K562 (cell line): ENCODE results near the gene KCNA1. TPM values are rescaled to one million over a fixed set of nuclear protein-coding genes. Genes with fewer than 3 reads are reported as not detected.

Experiments
- ATAC-seq: fragments of 200-7000 bp; cut with Tn5 transposase; 3 replicates; pipeline ENCODE4 v1.9.1; 2020; ENCODE audit warnings: moderate library complexity
- BruUV-seq: library from RNA; stranded (reverse); fragments of 400-500 nt; replicated peaks from 2 replicates; lab custom pipeline; 2021; lab: Mats Ljungman, UMichigan
- CTCF ChIA-PET: fragments of 300-600 bp; formaldehyde crosslinking; extraction: SDS; loops from one replicate; lab custom pipeline; 2021; ENCODE audit warnings: low intra/inter-chr PET ratio; lab: Yijun Ruan, JAX
- POLR2A ChIA-PET: fragments of 300-600, 350-650 bp; sonication (Branson Sonifier 250); formaldehyde crosslinking; extraction: SDS; loops from one replicate; lab custom pipeline; 2021; ENCODE audit warnings: antibody characterized with exemption, inconsistent platforms; lab: Yijun Ruan, JAX
- DNase-seq, 4 experiments: peaks; one replicate each; pipeline versions ENCODE4 v3.0.0 to v3.0.0-alpha.2; 2011 to 2018; ENCODE audit warnings: low spot score in 3 of 4, mixed read lengths in 3 of 4; ENCODE audit errors: extremely low read depth in 1 of 4
- FAIRE-seq: peaks from 2 replicates; lab custom pipeline; 2011; peaks lifted over from hg19 to GRCh38; lab: Jason Lieb, UNC
- H2AFZ ChIP-seq: 2 replicates; pipeline ENCODE4 v1.6.0; 2011; ENCODE audit warnings: low read depth, low read length, control low read depth, inconsistent platforms
- H3K27ac ChIP-seq: fragments of 200-600 bp; 3 replicates; pipeline ENCODE4 v1.8.0; 2011; ENCODE audit warnings: low read depth, mild to moderate bottlenecking, control low read depth, inconsistent platforms, low read length, moderate library complexity, mixed read lengths; ENCODE audit errors: extremely low read depth
- H3K27me3 ChIP-seq, 2 experiments: fragments of 300-600 bp in 1 of 2; 2 replicates in 1 of 2; 3 replicates in 1 of 2; pipeline versions ENCODE4 v1.6.0 to v1.8.0; 2011; ENCODE audit warnings: inconsistent platforms in 2 of 2, low read length in 2 of 2, mild to moderate bottlenecking in 1 of 2, mixed read lengths in 1 of 2, moderate library complexity in 1 of 2; ENCODE audit not compliant: control insufficient read depth in 2 of 2, insufficient read depth in 2 of 2
- H3K36me3 ChIP-seq: fragments of 300-600 bp; 3 replicates; pipeline ENCODE4 v1.8.0; 2011; ENCODE audit warnings: mild to moderate bottlenecking, low read length, inconsistent platforms; ENCODE audit not compliant: control insufficient read depth, insufficient read depth
- H3K4me1 ChIP-seq, 2 experiments: fragments of 200-600 bp in 1 of 2; replicated peaks in 1 of 2; 2 replicates in 1 of 2; 3 replicates in 1 of 2; pipeline versions ENCODE4 v1.5.1 to v1.8.0; 2011; ENCODE audit warnings: inconsistent platforms in 2 of 2, low read length in 2 of 2, mild to moderate bottlenecking in 1 of 2, mixed read lengths in 1 of 2, moderate library complexity in 1 of 2; ENCODE audit not compliant: control insufficient read depth in 2 of 2, insufficient read depth in 2 of 2
- H3K4me2 ChIP-seq: 2 replicates; pipeline ENCODE4 v1.6.1; 2011; ENCODE audit warnings: low read length, control low read depth, inconsistent platforms, mixed read lengths; ENCODE audit not compliant: insufficient read depth
- H3K4me3 ChIP-seq: fragments of 200-600 bp; sonication (generic), shearing (Covaris generic); 2 replicates; pipeline ENCODE4 v1.5.1; 2016; ENCODE audit warnings: control low read depth, inconsistent platforms
- H3K79me2 ChIP-seq: fragments of 200-600 bp; 3 replicates; pipeline ENCODE4 v1.8.0; 2011; ENCODE audit warnings: low read length, inconsistent platforms; ENCODE audit not compliant: control insufficient read depth, insufficient read depth
- H3K9ac ChIP-seq, 2 experiments: 2 replicates each; pipeline versions ENCODE4 v1.6.0 to v1.6.1; 2011; ENCODE audit warnings: low read depth in 2 of 2, low read length in 2 of 2, control low read depth in 1 of 2, inconsistent platforms in 1 of 2, mild to moderate bottlenecking in 1 of 2, mixed read lengths in 1 of 2; ENCODE audit not compliant: insufficient read depth in 1 of 2
- H3K9me1 ChIP-seq: one replicate; pipeline ENCODE4 v1.6.0; 2011; ENCODE audit warnings: inconsistent platforms, mild to moderate bottlenecking, low read length, moderate library complexity; ENCODE audit not compliant: control insufficient read depth, insufficient read depth
- H3K9me3 ChIP-seq: replicated peaks from 2 replicates; pipeline ENCODE4 v1.5.1; 2011; ENCODE audit warnings: low read depth, low read length, inconsistent platforms; ENCODE audit not compliant: control insufficient read depth, insufficient read depth
- H4K20me1 ChIP-seq: replicated peaks from 2 replicates; pipeline ENCODE4 v1.6.1; 2011; ENCODE audit warnings: low read length, inconsistent platforms, mixed read lengths; ENCODE audit not compliant: control insufficient read depth, insufficient read depth
- ARID1B ChIP-seq: fragments of 450-650 bp; IDR thresholded peaks from 2 replicates; pipeline ENCODE4 v1.6.1; 2016; ENCODE audit warnings: antibody characterized with exemption, mild to moderate bottlenecking, inconsistent platforms
- BCOR ChIP-seq: fragments of 450-650 bp; IDR thresholded peaks from 2 replicates; pipeline ENCODE4 v1.6.1; 2016
- NBN ChIP-seq: fragments of 450-650 bp; IDR thresholded peaks from 2 replicates; pipeline ENCODE4 v1.6.1; 2016; ENCODE audit warnings: low read depth, mild to moderate bottlenecking
- RERE ChIP-seq: sonication (generic); formaldehyde crosslinking; IDR thresholded peaks from 2 replicates; pipeline ENCODE4 v1.8.0; 2023; ENCODE audit warnings: missing genetic modification reagents, mild to moderate bottlenecking, borderline replicate concordance
- TAF1 ChIP-seq: IDR thresholded peaks from 2 replicates; pipeline ENCODE4 v1.6.1; 2011; ENCODE audit warnings: mild to moderate bottlenecking, low read length, moderate library complexity; ENCODE audit not compliant: insufficient read depth, control insufficient read depth, severe bottlenecking; ENCODE audit errors: extremely low read depth
- TCFL5 ChIP-seq: fragments of 250-450 bp; sonication (Bioruptor Pico); conservative IDR thresholded peaks from 2 replicates; pipeline ENCODE4 v1.6.1; 2021; ENCODE audit warnings: mild to moderate bottlenecking, moderate library complexity, matching md5 sums
- TEAD4 ChIP-seq, 2 experiments: sonication (generic) in 1 of 2; formaldehyde crosslinking in 1 of 2; IDR thresholded peaks; 2 replicates each; pipeline versions ENCODE4 v1.6.1 to v1.8.0; 2012 to 2022; ENCODE audit warnings: borderline replicate concordance in 1 of 2, inconsistent platforms in 1 of 2, low read length in 1 of 2, mild to moderate bottlenecking in 1 of 2, missing genetic modification reagents in 1 of 2
- ZBTB17 ChIP-seq: fragments of 450-650 bp; formaldehyde crosslinking; IDR thresholded peaks from 2 replicates; pipeline ENCODE4 v1.4.0; 2020; ENCODE audit warnings: mild to moderate bottlenecking
- ZBTB49 ChIP-seq: sonication (generic); formaldehyde crosslinking; IDR thresholded peaks from 2 replicates; pipeline ENCODE4 v1.8.0; 2022; ENCODE audit warnings: missing genetic modification reagents, mild to moderate bottlenecking, borderline replicate concordance
- ZNF224 ChIP-seq: sonication (generic); formaldehyde crosslinking; IDR thresholded peaks from 2 replicates; pipeline ENCODE4 v1.8.0; 2022; ENCODE audit warnings: mild to moderate bottlenecking, missing genetic modification reagents
- ZNF311 ChIP-seq: fragments of 250-450 bp; sonication (Bioruptor Pico); IDR thresholded peaks from 2 replicates; pipeline ENCODE4 v1.4.0; 2020; ENCODE audit warnings: mild to moderate bottlenecking, moderate library complexity
- ZSCAN32 ChIP-seq: fragments of 450-650 bp; formaldehyde crosslinking; IDR thresholded peaks from 2 replicates; pipeline ENCODE4 v1.4.0; 2020; ENCODE audit warnings: mild to moderate bottlenecking, moderate library complexity
- WGBS: fragments of 100-300 bp; shearing (Covaris generic); methylation state at CpG from one replicate; pipeline ENCODE4 v1.1.6; 2016; ENCODE audit warnings: low coverage, mixed read lengths; ENCODE audit not compliant: insufficient coverage; ENCODE audit errors: missing lambda C conversion rate; 5-methylcytosine and 5-hydroxymethylcytosine counted together
- in situ Hi-C: fragments of 300-500 bp; cut with MboI; formaldehyde crosslinking; loops from 4 replicates; pipeline ENCODE4 v1.15.0; 2018; ENCODE audit warnings: inconsistent platforms, mixed read lengths
- intact Hi-C: fragments of 100-400 bp; cut with micrococcal nuclease; formaldehyde crosslinking; loops from 2 replicates; pipeline ENCODE4 v1.14.2; 2022
- polyA plus RNA-seq, 8 experiments: library from polyadenylated mRNA; depleted of rRNA in 4 of 8; stranded (reverse) in 5 of 8; unstranded in 3 of 8; fragments of >200 nt; fragmentation: Nextera tagmentation in 2 of 8; fragmentation: Illumina TruSeq in 1 of 8; extraction: Ambion mirVana in 2 of 8; extraction: Trizol in 1 of 8; gene quantifications; 2 replicates each; pipeline versions ENCODE4 v1.2.1 to v1.2.3, GENCODE V29; 2011 to 2014; ENCODE audit warnings: inconsistent platforms in 1 of 8, missing spikeins in 1 of 8
- total RNA-seq, 7 experiments: library from RNA; depleted of rRNA in 6 of 7; stranded (reverse); fragments of >200 nt in 6 of 7; fragmentation: Illumina TruSeq in 2 of 7; extraction: Trizol in 2 of 7; gene quantifications; 2 replicates each; pipeline versions ENCODE4 v1.2.1 to v1.2.3, GENCODE V29; 2011 to 2021; ENCODE audit warnings: low replicate concordance in 1 of 7

Gene KCNA1
- total and polyA plus RNA-seq, 9 of the 15 experiments (the other 6 are each of a cell fraction or from before 2014, with no cell fraction given), result not detected

GRCh38 chr12:4891866-4892265 lies 17.8 kb upstream of the KCNA1 start:
- no peaks in the 10 kb centered on the region for H4K20me1 ChIP-seq
- no peak overlapping the region for H3K9ac ChIP-seq
- ChIA-PET CTCF (no interaction called here), POLR2A (no interaction called here)
- in situ Hi-C loops, result no loop called here
- no peak for FAIRE-seq
- no peak overlapping the region for H2AFZ ChIP-seq
- ATAC-seq, result no peak
- TF ChIP-seq ZNF224 (no peak), BCOR (no peak), ARID1B (no peak), RERE (CRISPR knock-in tag) (no peak), ZSCAN32 (CRISPR knock-in tag) (no peak), NBN (no peak), TCFL5 (CRISPR knock-in tag) (no peak), ZNF311 (CRISPR knock-in tag) (no peak), ZBTB49 (CRISPR knock-in tag) (no peak), TAF1 (no peak), ZBTB17 (CRISPR knock-in tag) (no peak), TEAD4 (IDR thresholded peaks at IDR 0.05; ENCODE audit: low read length) (no peak), TEAD4 (CRISPR knock-in tag; IDR thresholded peaks at IDR 0.05; ENCODE audit: borderline replicate concordance) (no peak)
- H3K27ac ChIP-seq, result no peak overlapping the region
- H3K79me2 ChIP-seq, result no peaks in the 10 kb centered on the region
- 0% methylated on average over 5 of the region's 5 CpGs for WGBS
- no peaks in the 10 kb centered on the region for H3K9me1 ChIP-seq
- BruUV-seq, result no TSS peak
- no peaks in the 10 kb centered on the region for H3K4me1 ChIP-seq
- H3K36me3 ChIP-seq, result no peaks in the 10 kb centered on the region
- H3K4me2 ChIP-seq, result no peak overlapping the region
- no peak for DNase-seq
- intact Hi-C loops, result no loop called here
- H3K4me3 ChIP-seq, result no peak overlapping the region
- no peaks in the 10 kb centered on the region for H3K9me3 ChIP-seq
- peaks cover 0 to 4% of the 10 kb centered on the region in 2 experiments; a peak in 1 of 5 replicates for H3K27me3 ChIP-seq
